SK-N-SH treated with all-trans-retinoic acid at 6 μM for 48 hours (cell line): ENCODE results near the gene GSTP1.

ENCODE experiments used
- ATAC-seq: fragments of 200-7000 bp; cut with Tn5 transposase; 3 replicates; pipeline ENCODE4 v1.9.1; 2020; ENCODE audit warnings: mild to moderate bottlenecking, moderate library complexity
- ARNTL ChIP-seq: fragments of 450-650 bp; formaldehyde crosslinking; IDR thresholded peaks from 2 replicates; pipeline ENCODE4 v1.5.0; 2020; ENCODE audit warnings: low read depth, mild to moderate bottlenecking, moderate library complexity, borderline replicate concordance
- BACH2 ChIP-seq: fragments of 250-450 bp; sonication (Bioruptor Pico); IDR thresholded peaks from 2 replicates; pipeline ENCODE4 v1.9.0; 2021; ENCODE audit warnings: mild to moderate bottlenecking, borderline replicate concordance
- CSDC2 ChIP-seq: fragments of 250-450 bp; sonication (Bioruptor Pico); IDR thresholded peaks from 2 replicates; pipeline ENCODE4 v1.5.0; 2020; ENCODE audit warnings: mild to moderate bottlenecking, moderate library complexity
- ESRRG ChIP-seq: fragments of 250-450 bp; sonication (Bioruptor Pico); IDR thresholded peaks from 2 replicates; pipeline ENCODE4 v1.6.1; 2021; ENCODE audit warnings: mild to moderate bottlenecking
- GLIS3 ChIP-seq: fragments of 250-450 bp; sonication (Bioruptor Pico); IDR thresholded peaks from 2 replicates; pipeline ENCODE4 v1.5.0; 2020; ENCODE audit warnings: mild to moderate bottlenecking, moderate library complexity
- ISL1 ChIP-seq: fragments of 250-450 bp; sonication (Bioruptor Pico); IDR thresholded peaks from 2 replicates; pipeline ENCODE4 v2.1.2; 2022; ENCODE audit warnings: mild to moderate bottlenecking, moderate library complexity
- OSR1 ChIP-seq: fragments of 250-450 bp; sonication (Bioruptor Pico); IDR thresholded peaks from 2 replicates; pipeline ENCODE4 v1.8.0; 2022; ENCODE audit warnings: moderate library complexity, mild to moderate bottlenecking, inconsistent platforms
- PPARA ChIP-seq: fragments of 250-450 bp; sonication (Bioruptor Pico); IDR thresholded peaks from 2 replicates; pipeline ENCODE4 v1.5.0; 2020; ENCODE audit warnings: mild to moderate bottlenecking, borderline replicate concordance
- RARB ChIP-seq: fragments of 250-450 bp; sonication (Bioruptor Pico); IDR thresholded peaks from 2 replicates; pipeline ENCODE4 v1.8.0; 2021; ENCODE audit warnings: mild to moderate bottlenecking, moderate library complexity
- SNAI2 ChIP-seq: fragments of 250-450 bp; sonication (Bioruptor Pico); IDR thresholded peaks from 2 replicates; pipeline ENCODE4 v1.5.0; 2020; ENCODE audit warnings: mild to moderate bottlenecking, moderate library complexity
- TCF4 ChIP-seq: fragments of 250-450 bp; sonication (Bioruptor Pico); IDR thresholded peaks from 2 replicates; pipeline ENCODE4 v1.8.0; 2021; ENCODE audit warnings: mild to moderate bottlenecking, moderate library complexity, borderline replicate concordance
- TOX ChIP-seq: fragments of 250-450 bp; sonication (Bioruptor Pico); IDR thresholded peaks from 2 replicates; pipeline ENCODE4 v1.8.0; 2021; ENCODE audit warnings: mild to moderate bottlenecking, moderate library complexity, borderline replicate concordance
- ZC3H10 ChIP-seq: fragments of 250-450 bp; sonication (Bioruptor Pico); IDR thresholded peaks from 2 replicates; pipeline ENCODE4 v1.5.1; 2021; ENCODE audit warnings: mild to moderate bottlenecking, moderate library complexity
- ZFP3 ChIP-seq: fragments of 250-450 bp; sonication (Bioruptor Pico); IDR thresholded peaks from 2 replicates; pipeline ENCODE4 v1.5.0; 2020; ENCODE audit warnings: mild to moderate bottlenecking, moderate library complexity
- ZFP30 ChIP-seq: fragments of 450-650 bp; formaldehyde crosslinking; IDR thresholded peaks from 2 replicates; pipeline ENCODE4 v1.5.0; 2022; ENCODE audit warnings: mild to moderate bottlenecking, moderate library complexity
- ZNF565 ChIP-seq: fragments of 450-650 bp; formaldehyde crosslinking; conservative IDR thresholded peaks from 2 replicates; pipeline ENCODE4 v1.5.0; 2020; ENCODE audit warnings: low read depth, mild to moderate bottlenecking, moderate library complexity
- ZNF70 ChIP-seq: fragments of 450-650 bp; formaldehyde crosslinking; IDR thresholded peaks from 2 replicates; pipeline ENCODE4 v1.5.0; 2020; ENCODE audit warnings: mild to moderate bottlenecking, moderate library complexity
- ZNF8 ChIP-seq: fragments of 450-650 bp; formaldehyde crosslinking; IDR thresholded peaks from 2 replicates; pipeline ENCODE4 v1.5.0; 2020; ENCODE audit warnings: mild to moderate bottlenecking, moderate library complexity
- TF ChIP-seq, protein P1 (sequence below): fragments of 250-450 bp; sonication (Bioruptor Pico); IDR thresholded peaks from 2 replicates; pipeline ENCODE4 v1.5.0; 2020; ENCODE audit warnings: mild to moderate bottlenecking, moderate library complexity
- TF ChIP-seq, protein P2 (sequence below): fragments of 250-450 bp; sonication (Bioruptor Pico); IDR thresholded peaks from 2 replicates; pipeline ENCODE4 v1.8.0; 2021; ENCODE audit warnings: low read depth, mild to moderate bottlenecking, moderate library complexity, borderline replicate concordance
- TF ChIP-seq, protein P3 (sequence below): fragments of 250-450 bp; sonication (Bioruptor Pico); IDR thresholded peaks from 2 replicates; pipeline ENCODE4 v1.5.1; 2020; ENCODE audit warnings: low read depth, mild to moderate bottlenecking, moderate library complexity
- TF ChIP-seq, protein P4 (sequence below): fragments of 250-450 bp; sonication (Bioruptor Pico); IDR thresholded peaks from 2 replicates; pipeline ENCODE4 v1.8.0; 2020; ENCODE audit warnings: mild to moderate bottlenecking, moderate library complexity, borderline replicate concordance

The GSTP1 gene

DNA sequence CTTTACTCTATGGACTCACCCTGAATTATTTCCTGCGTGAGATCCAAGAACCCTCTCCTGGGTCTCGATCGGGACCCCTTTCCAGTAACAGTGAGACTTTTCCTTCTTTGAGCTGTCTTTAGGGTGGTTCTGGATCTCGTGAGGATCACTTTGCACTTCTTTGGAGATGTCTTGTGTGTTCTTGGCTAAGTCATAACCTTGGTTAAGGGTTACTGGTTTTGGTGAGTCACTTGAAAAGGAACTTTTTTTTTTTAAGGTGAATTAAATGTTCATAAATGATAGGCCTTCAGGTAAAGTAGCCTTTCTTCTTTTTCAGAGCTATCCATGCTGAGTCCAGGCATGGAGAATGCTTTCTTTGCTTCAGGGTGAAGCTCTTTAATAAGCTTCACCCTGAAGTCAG is 19.4 kb upstream of the GSTP1 start:
- ATAC-seq, result no peak
- TF ChIP-seq RARB (CRISPR knock-in tag) (no peak), ISL1 (CRISPR knock-in tag) (no peak), TCF4 (no peak), PPARA (CRISPR knock-in tag) (no peak), ZNF70 (no peak), ZNF8 (CRISPR knock-in tag) (no peak)
- TF ChIP-seq, protein P1, sequence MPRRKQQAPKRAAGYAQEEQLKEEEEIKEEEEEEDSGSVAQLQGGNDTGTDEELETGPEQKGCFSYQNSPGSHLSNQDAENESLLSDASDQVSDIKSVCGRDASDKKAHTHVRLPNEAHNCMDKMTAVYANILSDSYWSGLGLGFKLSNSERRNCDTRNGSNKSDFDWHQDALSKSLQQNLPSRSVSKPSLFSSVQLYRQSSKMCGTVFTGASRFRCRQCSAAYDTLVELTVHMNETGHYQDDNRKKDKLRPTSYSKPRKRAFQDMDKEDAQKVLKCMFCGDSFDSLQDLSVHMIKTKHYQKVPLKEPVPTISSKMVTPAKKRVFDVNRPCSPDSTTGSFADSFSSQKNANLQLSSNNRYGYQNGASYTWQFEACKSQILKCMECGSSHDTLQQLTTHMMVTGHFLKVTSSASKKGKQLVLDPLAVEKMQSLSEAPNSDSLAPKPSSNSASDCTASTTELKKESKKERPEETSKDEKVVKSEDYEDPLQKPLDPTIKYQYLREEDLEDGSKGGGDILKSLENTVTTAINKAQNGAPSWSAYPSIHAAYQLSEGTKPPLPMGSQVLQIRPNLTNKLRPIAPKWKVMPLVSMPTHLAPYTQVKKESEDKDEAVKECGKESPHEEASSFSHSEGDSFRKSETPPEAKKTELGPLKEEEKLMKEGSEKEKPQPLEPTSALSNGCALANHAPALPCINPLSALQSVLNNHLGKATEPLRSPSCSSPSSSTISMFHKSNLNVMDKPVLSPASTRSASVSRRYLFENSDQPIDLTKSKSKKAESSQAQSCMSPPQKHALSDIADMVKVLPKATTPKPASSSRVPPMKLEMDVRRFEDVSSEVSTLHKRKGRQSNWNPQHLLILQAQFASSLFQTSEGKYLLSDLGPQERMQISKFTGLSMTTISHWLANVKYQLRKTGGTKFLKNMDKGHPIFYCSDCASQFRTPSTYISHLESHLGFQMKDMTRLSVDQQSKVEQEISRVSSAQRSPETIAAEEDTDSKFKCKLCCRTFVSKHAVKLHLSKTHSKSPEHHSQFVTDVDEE, result no peak

DNA sequence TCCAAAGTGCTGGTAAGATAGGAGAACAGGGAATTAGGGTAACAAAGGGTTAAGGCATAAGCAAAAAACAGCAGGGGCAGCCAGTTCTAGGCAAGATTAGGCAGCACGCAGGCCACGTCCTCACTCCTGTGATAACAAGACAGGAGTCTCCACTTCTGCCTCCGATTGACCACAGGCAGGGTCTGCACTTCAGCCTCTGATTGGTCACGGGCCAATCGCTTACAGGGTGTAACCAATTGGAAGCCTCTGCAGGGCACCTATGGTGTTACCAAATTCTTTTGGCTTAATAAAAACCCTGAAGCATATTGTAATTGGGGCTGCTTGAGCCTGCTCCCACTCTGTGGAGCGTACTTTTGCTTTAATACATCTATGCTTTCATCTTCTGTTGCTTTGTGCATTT is 12.2 kb upstream of the GSTP1 start:
- no peak for TF ChIP-seq ZFP30
- TF ChIP-seq OSR1, result no peak
- TF ChIP-seq, protein P2, sequence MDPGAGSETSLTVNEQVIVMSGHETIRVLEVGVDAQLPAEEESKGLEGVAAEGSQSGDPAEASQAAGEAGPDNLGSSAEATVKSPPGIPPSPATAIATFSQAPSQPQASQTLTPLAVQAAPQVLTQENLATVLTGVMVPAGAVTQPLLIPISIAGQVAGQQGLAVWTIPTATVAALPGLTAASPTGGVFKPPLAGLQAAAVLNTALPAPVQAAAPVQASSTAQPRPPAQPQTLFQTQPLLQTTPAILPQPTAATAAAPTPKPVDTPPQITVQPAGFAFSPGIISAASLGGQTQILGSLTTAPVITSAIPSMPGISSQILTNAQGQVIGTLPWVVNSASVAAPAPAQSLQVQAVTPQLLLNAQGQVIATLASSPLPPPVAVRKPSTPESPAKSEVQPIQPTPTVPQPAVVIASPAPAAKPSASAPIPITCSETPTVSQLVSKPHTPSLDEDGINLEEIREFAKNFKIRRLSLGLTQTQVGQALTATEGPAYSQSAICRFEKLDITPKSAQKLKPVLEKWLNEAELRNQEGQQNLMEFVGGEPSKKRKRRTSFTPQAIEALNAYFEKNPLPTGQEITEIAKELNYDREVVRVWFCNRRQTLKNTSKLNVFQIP (CRISPR knock-in tag), result no peak
- no peak for TF ChIP-seq ZNF70
- no peak for TF ChIP-seq CSDC2
- no peak for ATAC-seq

DNA sequence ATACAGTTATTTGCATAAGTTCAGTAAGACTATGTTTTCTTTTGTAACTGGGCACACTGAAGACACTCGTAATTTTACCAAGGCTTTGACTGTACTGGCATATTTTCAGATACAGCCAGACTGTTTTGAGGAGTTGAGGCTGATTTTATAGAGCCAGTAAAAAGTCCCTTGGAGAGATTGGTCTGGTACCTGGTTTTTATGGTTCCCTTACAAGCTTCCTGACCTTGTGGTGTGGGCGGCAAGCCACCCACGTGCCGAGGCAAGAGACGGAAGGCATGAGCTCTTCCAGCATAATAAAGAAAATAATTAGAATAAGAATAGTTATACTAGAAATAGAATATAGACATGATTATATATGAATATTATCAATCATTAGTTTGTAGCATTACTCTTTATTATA is 11.3 kb upstream of the GSTP1 start:
- no peak for ATAC-seq
- TF ChIP-seq ZNF70 (no peak), OSR1 (no peak), ZFP3 (no peak), TCF4 (no peak), PPARA (CRISPR knock-in tag) (no peak), ZNF8 (CRISPR knock-in tag) (no peak), BACH2 (CRISPR knock-in tag) (no peak), ARNTL (CRISPR knock-in tag) (no peak), TOX (CRISPR knock-in tag) (no peak), GLIS3 (CRISPR knock-in tag) (no peak), SNAI2 (CRISPR knock-in tag) (no peak), ZNF565 (CRISPR knock-in tag) (no peak)
- TF ChIP-seq, protein P2 (CRISPR knock-in tag), result no peak

DNA sequence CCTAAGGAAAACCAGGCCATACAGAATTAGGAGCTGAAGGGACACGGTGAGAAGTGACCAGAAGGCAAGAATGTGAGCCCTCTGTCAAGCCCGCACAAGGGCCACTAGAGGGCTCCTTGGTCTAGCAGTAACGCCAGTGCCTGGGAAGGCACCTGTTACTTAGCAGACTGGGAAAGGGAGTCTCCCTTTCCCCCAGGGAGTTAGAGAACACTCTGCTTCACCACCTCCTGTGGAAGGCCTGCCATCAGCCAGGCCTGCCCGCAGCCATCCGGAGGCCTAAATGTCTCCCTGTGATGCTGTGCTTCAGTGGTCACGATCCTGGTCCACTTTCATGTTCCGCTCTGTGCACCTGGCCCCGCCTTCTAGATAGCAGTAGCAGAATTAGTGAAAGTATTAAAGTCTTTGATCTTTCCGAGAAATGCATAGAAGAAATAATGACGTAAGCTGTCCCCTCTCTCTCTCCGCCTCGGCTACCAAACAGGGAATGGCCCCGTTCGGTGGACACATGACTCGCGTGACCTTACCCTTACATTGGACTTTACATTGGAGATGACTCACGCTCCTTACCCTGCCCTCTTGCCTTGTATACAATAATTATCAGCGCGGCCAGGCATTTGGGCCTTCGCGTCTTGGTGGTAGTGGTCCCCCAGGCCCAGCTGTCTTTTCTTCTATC is 10.7 kb upstream of the GSTP1 start:
- peak; percentile 77; the same call in 1 of the 2 replicates for TF ChIP-seq SNAI2 (CRISPR knock-in tag)
- TF ChIP-seq ZNF565 (CRISPR knock-in tag), result no peak
- ATAC-seq, result peak; percentile 70; the same call in 2 of the 3 replicates

DNA sequence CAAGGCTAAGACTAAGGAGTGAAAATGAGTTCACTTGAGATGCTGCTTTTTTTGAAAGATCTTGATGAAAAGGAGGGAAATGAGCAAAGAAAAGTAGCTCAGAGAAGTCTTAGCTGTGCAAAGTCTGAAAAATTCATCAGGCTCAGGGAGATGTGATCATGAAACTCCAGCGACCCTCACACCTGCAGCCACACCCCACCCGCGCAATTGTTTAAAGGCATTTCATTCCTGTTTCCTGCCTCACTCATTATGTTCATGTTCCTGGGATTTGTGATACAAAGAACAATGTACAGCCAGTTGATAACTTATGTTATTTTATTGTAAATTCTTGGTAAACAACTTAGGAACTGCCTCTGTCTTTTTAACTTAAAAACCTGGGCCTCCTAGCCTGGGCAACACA is 8.7 kb upstream of the GSTP1 start:
- no peak for ATAC-seq
- TF ChIP-seq TOX (CRISPR knock-in tag) (no peak), ZC3H10 (no peak), ZFP30 (no peak), BACH2 (CRISPR knock-in tag) (no peak), ZFP3 (no peak), RARB (CRISPR knock-in tag) (no peak), ZNF565 (CRISPR knock-in tag) (no peak), TCF4 (no peak), SNAI2 (CRISPR knock-in tag) (no peak), ESRRG (no peak), ZNF8 (CRISPR knock-in tag) (no peak), ISL1 (CRISPR knock-in tag) (no peak)
- TF ChIP-seq, protein P3, sequence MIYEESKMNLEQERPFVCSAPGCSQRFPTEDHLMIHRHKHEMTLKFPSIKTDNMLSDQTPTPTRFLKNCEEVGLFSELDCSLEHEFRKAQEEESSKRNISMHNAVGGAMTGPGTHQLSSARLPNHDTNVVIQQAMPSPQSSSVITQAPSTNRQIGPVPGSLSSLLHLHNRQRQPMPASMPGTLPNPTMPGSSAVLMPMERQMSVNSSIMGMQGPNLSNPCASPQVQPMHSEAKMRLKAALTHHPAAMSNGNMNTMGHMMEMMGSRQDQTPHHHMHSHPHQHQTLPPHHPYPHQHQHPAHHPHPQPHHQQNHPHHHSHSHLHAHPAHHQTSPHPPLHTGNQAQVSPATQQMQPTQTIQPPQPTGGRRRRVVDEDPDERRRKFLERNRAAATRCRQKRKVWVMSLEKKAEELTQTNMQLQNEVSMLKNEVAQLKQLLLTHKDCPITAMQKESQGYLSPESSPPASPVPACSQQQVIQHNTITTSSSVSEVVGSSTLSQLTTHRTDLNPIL, result no peak
- TF ChIP-seq, protein P1, result no peak
- TF ChIP-seq, protein P4, sequence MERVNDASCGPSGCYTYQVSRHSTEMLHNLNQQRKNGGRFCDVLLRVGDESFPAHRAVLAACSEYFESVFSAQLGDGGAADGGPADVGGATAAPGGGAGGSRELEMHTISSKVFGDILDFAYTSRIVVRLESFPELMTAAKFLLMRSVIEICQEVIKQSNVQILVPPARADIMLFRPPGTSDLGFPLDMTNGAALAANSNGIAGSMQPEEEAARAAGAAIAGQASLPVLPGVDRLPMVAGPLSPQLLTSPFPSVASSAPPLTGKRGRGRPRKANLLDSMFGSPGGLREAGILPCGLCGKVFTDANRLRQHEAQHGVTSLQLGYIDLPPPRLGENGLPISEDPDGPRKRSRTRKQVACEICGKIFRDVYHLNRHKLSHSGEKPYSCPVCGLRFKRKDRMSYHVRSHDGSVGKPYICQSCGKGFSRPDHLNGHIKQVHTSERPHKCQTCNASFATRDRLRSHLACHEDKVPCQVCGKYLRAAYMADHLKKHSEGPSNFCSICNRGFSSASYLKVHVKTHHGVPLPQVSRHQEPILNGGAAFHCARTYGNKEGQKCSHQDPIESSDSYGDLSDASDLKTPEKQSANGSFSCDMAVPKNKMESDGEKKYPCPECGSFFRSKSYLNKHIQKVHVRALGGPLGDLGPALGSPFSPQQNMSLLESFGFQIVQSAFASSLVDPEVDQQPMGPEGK (CRISPR knock-in tag), result no peak
